SK-N-SH (cell line): ENCODE results near the gene PRRX2. TPM values are rescaled to one million over a fixed set of nuclear protein-coding genes. Genes with fewer than 3 reads are reported as not detected.

Source experiments
- CTCF ChIA-PET: fragments of 300-600, 350-600 bp; formaldehyde crosslinking; extraction: SDS; loops from one replicate; lab custom pipeline; 2021; lab: Yijun Ruan, JAX
- POLR2A ChIA-PET: fragments of 350-600 bp; sonication (Branson Sonifier 250); formaldehyde crosslinking; extraction: SDS; loops from one replicate; lab custom pipeline; 2020; ENCODE audit warnings: antibody characterized with exemption, inconsistent platforms; lab: Yijun Ruan, JAX
- DNase-seq: peaks from one replicate; pipeline ENCODE4 v3.0.0; 2012
- H2AFZ ChIP-seq: fragments of 200-600 bp; sonication (generic); 2 replicates; pipeline ENCODE4 v1.8.1; 2016; ENCODE audit warnings: antibody characterized with exemption, mild to moderate bottlenecking, low read depth
- H3F3A ChIP-seq: fragments of 200-600 bp; sonication (generic); replicated peaks from 2 replicates; pipeline ENCODE3; 2016; ENCODE audit warnings: antibody characterized with exemption, mild to moderate bottlenecking; ENCODE audit not compliant: insufficient read depth
- H3K27ac ChIP-seq, 2 experiments: fragments of 200-500 bp in 1 of 2; fragments of 200-600 bp in 1 of 2; sonication (Bioruptor generic) in 1 of 2; sonication (generic), shearing (Covaris generic) in 1 of 2; 2 replicates each; pipeline versions ENCODE4 v1.5.1 to v1.6.1; 2014 to 2016; ENCODE audit warnings: low read depth in 2 of 2, inconsistent platforms in 1 of 2, low read length in 1 of 2, mild to moderate bottlenecking in 1 of 2, mixed read lengths in 1 of 2
- H3K27me3 ChIP-seq: fragments of 200-600 bp; sonication (generic), shearing (Covaris generic); 2 replicates; pipeline ENCODE4 v1.6.1; 2016; ENCODE audit warnings: mixed run types; ENCODE audit not compliant: insufficient read depth
- H3K36me3 ChIP-seq, 2 experiments: fragments of 200-500 bp in 1 of 2; fragments of 200-600 bp in 1 of 2; sonication (Bioruptor generic) in 1 of 2; sonication (generic) in 1 of 2; replicated peaks in 1 of 2; 2 replicates each; pipeline versions ENCODE3 to v1.5.1; 2014 to 2016; ENCODE audit warnings: low read length in 1 of 2, mild to moderate bottlenecking in 1 of 2; ENCODE audit not compliant: insufficient read depth in 2 of 2, control insufficient read depth in 1 of 2
- H3K4me1 ChIP-seq, 2 experiments: fragments of 200-500 bp in 1 of 2; fragments of 200-600 bp in 1 of 2; sonication (Bioruptor generic) in 1 of 2; sonication (generic), shearing (Covaris generic) in 1 of 2; 2 replicates each; pipeline versions ENCODE4 v1.5.1 to v1.6.1; 2014 to 2016; ENCODE audit warnings: low read depth in 1 of 2, low read length in 1 of 2, mixed run types in 1 of 2; ENCODE audit not compliant: insufficient read depth in 2 of 2, control insufficient read depth in 1 of 2
- H3K4me2 ChIP-seq: fragments of 200-600 bp; sonication (generic), shearing (Covaris generic); 2 replicates; pipeline ENCODE4 v1.6.1; 2017; ENCODE audit warnings: mixed run types
- H3K4me3 ChIP-seq, 2 experiments: fragments of 200-500 bp in 1 of 2; fragments of 200-600 bp in 1 of 2; sonication (Bioruptor generic) in 1 of 2; sonication (generic), shearing (Covaris generic) in 1 of 2; 2 replicates each; pipeline versions ENCODE4 v1.5.1 to v1.8.1; 2014 to 2016; ENCODE audit warnings: low read depth in 2 of 2, inconsistent platforms in 1 of 2, low read length in 1 of 2, mild to moderate bottlenecking in 1 of 2, mixed read lengths in 1 of 2, moderate library complexity in 1 of 2
- H3K79me2 ChIP-seq: fragments of 200-600 bp; sonication (generic); 2 replicates; pipeline ENCODE4 v1.8.1; 2017; ENCODE audit warnings: mild to moderate bottlenecking; ENCODE audit not compliant: insufficient read depth
- H3K9ac ChIP-seq: fragments of 200-600 bp; sonication (generic); 2 replicates; pipeline ENCODE4 v1.6.1; 2017; ENCODE audit warnings: mixed run types
- H3K9me2 ChIP-seq: fragments of 200-600 bp; sonication (generic); 2 replicates; pipeline ENCODE4 v1.6.1; 2017; ENCODE audit warnings: mixed run types
- H3K9me3 ChIP-seq: fragments of 200-600 bp; sonication (generic); 2 replicates; pipeline ENCODE4 v1.6.1; 2017; ENCODE audit warnings: mixed run types, mild to moderate bottlenecking, moderate library complexity
- H4K20me1 ChIP-seq: fragments of 200-600 bp; sonication (generic); 2 replicates; pipeline ENCODE4 v1.6.1; 2017; ENCODE audit warnings: mild to moderate bottlenecking, mixed run types; ENCODE audit not compliant: insufficient read depth
- EP300 ChIP-seq, 2 experiments: IDR thresholded peaks; 2 replicates each; pipeline versions ENCODE4 v1.4.0 to v1.6.1; 2012; ENCODE audit warnings: borderline replicate concordance in 1 of 2, low read depth in 1 of 2, low read length in 1 of 2
- FOXJ3 ChIP-seq: sonication (generic); formaldehyde crosslinking; IDR thresholded peaks from 2 replicates; pipeline ENCODE4 v1.5.1; 2020; ENCODE audit warnings: mild to moderate bottlenecking, missing genetic modification reagents
- GABPA ChIP-seq: IDR thresholded peaks from 2 replicates; pipeline ENCODE4 v1.4.0; 2012; ENCODE audit warnings: low read depth, mild to moderate bottlenecking
- MAX ChIP-seq: IDR thresholded peaks from 2 replicates; pipeline ENCODE4 v1.4.0; 2012; ENCODE audit warnings: low read depth
- MEF2A ChIP-seq: IDR thresholded peaks from 2 replicates; pipeline ENCODE4 v1.4.0; 2012; ENCODE audit warnings: low read depth, borderline replicate concordance
- MXI1 ChIP-seq: IDR thresholded peaks from 2 replicates; pipeline ENCODE4 v1.6.1; 2012; ENCODE audit warnings: mild to moderate bottlenecking, low read depth, low read length, improper control_type of control experiment
- NFIC ChIP-seq: IDR thresholded peaks from 2 replicates; pipeline ENCODE4 v1.4.0; 2012; ENCODE audit warnings: borderline replicate concordance
- NRF1 ChIP-seq: IDR thresholded peaks from 2 replicates; pipeline ENCODE4 v1.6.1; 2012; ENCODE audit warnings: low read depth, mild to moderate bottlenecking, low read length
- POLR2AphosphoS5 ChIP-seq: IDR thresholded peaks from 2 replicates; pipeline ENCODE4 v1.6.1; 2012; ENCODE audit warnings: low read depth, low read length
- RAD21 ChIP-seq: IDR thresholded peaks from 2 replicates; pipeline ENCODE4 v1.6.1; 2012; ENCODE audit warnings: mild to moderate bottlenecking, low read length
- TEAD4 ChIP-seq: IDR thresholded peaks from 2 replicates; pipeline ENCODE4 v1.4.0; 2012; ENCODE audit warnings: mild to moderate bottlenecking, borderline replicate concordance; ENCODE audit not compliant: insufficient read depth
- USF1 ChIP-seq: IDR thresholded peaks from 2 replicates; pipeline ENCODE4 v1.4.0; 2012; ENCODE audit warnings: low read depth, borderline replicate concordance
- ZBTB33 ChIP-seq: IDR thresholded peaks from 2 replicates; pipeline ENCODE4 v1.4.0; 2012; ENCODE audit warnings: low read depth, borderline replicate concordance
- WGBS: methylation state at CpG from one replicate; pipeline ENCODE4 v1.1.6; 2017; ENCODE audit warnings: low lambda C conversion rate; 5-methylcytosine and 5-hydroxymethylcytosine counted together
- polyA plus RNA-seq, 3 experiments: library from polyadenylated mRNA; depleted of rRNA; stranded (reverse); fragments of >200 nt; gene quantifications; 2 replicates each; pipeline ENCODE4 v1.2.3, GENCODE V29; 2012
- TF ChIP-seq, protein P1 (sequence below): fragments of 150-350 bp; IDR thresholded peaks from 2 replicates; pipeline ENCODE4 v1.6.1; 2016; ENCODE audit warnings: mild to moderate bottlenecking, low read depth, low read length
- TF ChIP-seq, protein P2 (sequence below): IDR thresholded peaks from 2 replicates; pipeline ENCODE4 v1.6.1; 2012; ENCODE audit warnings: mild to moderate bottlenecking, low read depth, low read length, moderate library complexity

PRRX2 gene
- polyA plus RNA-seq, 1 of the 3 experiments (the other 2 are of a cell fraction) = 0.84 TPM

- no peak overlapping the region for H3K9ac ChIP-seq
- H3K4me2 ChIP-seq = no peak overlapping the region
- WGBS = 61% methylated on average over 6 of the region's 6 CpGs
- no peaks in the 10 kb centered on the region; a peak in 1 of 4 replicates for H3K4me1 ChIP-seq
- no peak for TF ChIP-seq RAD21
- TF ChIP-seq GABPA = no peak
- TF ChIP-seq, protein P1, sequence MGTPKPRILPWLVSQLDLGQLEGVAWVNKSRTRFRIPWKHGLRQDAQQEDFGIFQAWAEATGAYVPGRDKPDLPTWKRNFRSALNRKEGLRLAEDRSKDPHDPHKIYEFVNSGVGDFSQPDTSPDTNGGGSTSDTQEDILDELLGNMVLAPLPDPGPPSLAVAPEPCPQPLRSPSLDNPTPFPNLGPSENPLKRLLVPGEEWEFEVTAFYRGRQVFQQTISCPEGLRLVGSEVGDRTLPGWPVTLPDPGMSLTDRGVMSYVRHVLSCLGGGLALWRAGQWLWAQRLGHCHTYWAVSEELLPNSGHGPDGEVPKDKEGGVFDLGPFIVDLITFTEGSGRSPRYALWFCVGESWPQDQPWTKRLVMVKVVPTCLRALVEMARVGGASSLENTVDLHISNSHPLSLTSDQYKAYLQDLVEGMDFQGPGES = no peak
- no peak for TF ChIP-seq FOXJ3 (CRISPR knock-in tag)
- TF ChIP-seq ZBTB33 = no peak
- TF ChIP-seq, all 33 proteins: peak for 0
- H3K79me2 ChIP-seq = no peaks in the 10 kb centered on the region
- H4K20me1 ChIP-seq = no peaks in the 10 kb centered on the region
- no peaks in the 10 kb centered on the region for H3K9me3 ChIP-seq
- no peak overlapping the region for H3K27ac ChIP-seq
- H3K36me3 ChIP-seq = no peaks in the 10 kb centered on the region
- ChIA-PET CTCF (interaction anchor here (0.6 kb wide), 1 partner anchor 45 kb away, joined by 3 read pairs; no protein-coding TSS in a partner anchor), POLR2A (no interaction called here)
- DNase-seq = no peak
- no peak overlapping the region for H2AFZ ChIP-seq
- no peaks in the 10 kb centered on the region for H3K9me2 ChIP-seq
- H3F3A ChIP-seq = no peaks in the 10 kb centered on the region
- no peak overlapping the region for H3K4me3 ChIP-seq
- 0 out of 2 replicates have a peak, but pooled peaks cover 3% of the 10 kb centered on the region for H3K27me3 ChIP-seq
Observed at GRCh38 chr9:129731477-129732085, 66.1 kb downstream of the PRRX2 start.

GRCh38 chr9:129732100-129732499 is 66.7 kb downstream of the PRRX2 start:
- WGBS = 60% methylated on average over 10 of the region's 10 CpGs
- no peaks in the 10 kb centered on the region for H3F3A ChIP-seq
- CTCF ChIA-PET = no interaction called here
- TF ChIP-seq MXI1 (no peak), NFIC (no peak), TEAD4 (no peak), EP300 (IDR thresholded peaks at IDR 0.05; ENCODE audit: borderline replicate concordance in 1 of 2, low read depth in 1 of 2, low read length in 1 of 2) (no peak), NRF1 (no peak), POLR2AphosphoS5 (no peak), USF1 (no peak), MEF2A (no peak), GABPA (no peak), MAX (no peak)
- TF ChIP-seq, protein P2, sequence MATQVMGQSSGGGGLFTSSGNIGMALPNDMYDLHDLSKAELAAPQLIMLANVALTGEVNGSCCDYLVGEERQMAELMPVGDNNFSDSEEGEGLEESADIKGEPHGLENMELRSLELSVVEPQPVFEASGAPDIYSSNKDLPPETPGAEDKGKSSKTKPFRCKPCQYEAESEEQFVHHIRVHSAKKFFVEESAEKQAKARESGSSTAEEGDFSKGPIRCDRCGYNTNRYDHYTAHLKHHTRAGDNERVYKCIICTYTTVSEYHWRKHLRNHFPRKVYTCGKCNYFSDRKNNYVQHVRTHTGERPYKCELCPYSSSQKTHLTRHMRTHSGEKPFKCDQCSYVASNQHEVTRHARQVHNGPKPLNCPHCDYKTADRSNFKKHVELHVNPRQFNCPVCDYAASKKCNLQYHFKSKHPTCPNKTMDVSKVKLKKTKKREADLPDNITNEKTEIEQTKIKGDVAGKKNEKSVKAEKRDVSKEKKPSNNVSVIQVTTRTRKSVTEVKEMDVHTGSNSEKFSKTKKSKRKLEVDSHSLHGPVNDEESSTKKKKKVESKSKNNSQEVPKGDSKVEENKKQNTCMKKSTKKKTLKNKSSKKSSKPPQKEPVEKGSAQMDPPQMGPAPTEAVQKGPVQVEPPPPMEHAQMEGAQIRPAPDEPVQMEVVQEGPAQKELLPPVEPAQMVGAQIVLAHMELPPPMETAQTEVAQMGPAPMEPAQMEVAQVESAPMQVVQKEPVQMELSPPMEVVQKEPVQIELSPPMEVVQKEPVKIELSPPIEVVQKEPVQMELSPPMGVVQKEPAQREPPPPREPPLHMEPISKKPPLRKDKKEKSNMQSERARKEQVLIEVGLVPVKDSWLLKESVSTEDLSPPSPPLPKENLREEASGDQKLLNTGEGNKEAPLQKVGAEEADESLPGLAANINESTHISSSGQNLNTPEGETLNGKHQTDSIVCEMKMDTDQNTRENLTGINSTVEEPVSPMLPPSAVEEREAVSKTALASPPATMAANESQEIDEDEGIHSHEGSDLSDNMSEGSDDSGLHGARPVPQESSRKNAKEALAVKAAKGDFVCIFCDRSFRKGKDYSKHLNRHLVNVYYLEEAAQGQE = no peak
- TF ChIP-seq, all 33 proteins: peak for 0
- no peaks in the 10 kb centered on the region for H3K36me3 ChIP-seq
- no peak overlapping the region for H3K4me2 ChIP-seq
- H3K9ac ChIP-seq = no peak overlapping the region
- no peaks in the 10 kb centered on the region for H3K79me2 ChIP-seq
- no peak for DNase-seq
- H3K4me1 ChIP-seq = no peaks in the 10 kb centered on the region
- H3K4me3 ChIP-seq = no peak overlapping the region
- H3K27me3 ChIP-seq = 0 out of 2 replicates have a peak, but pooled peaks cover 3% of the 10 kb centered on the region
- H3K9me3 ChIP-seq = no peaks in the 10 kb centered on the region
- POLR2A ChIA-PET = no interaction called here
- no peaks in the 10 kb centered on the region for H3K9me2 ChIP-seq
- no peak overlapping the region for H2AFZ ChIP-seq
- H3K27ac ChIP-seq = no peak overlapping the region
- H4K20me1 ChIP-seq = no peaks in the 10 kb centered on the region
